Left lung (tissue), 10 donors: ENCODE results near the gene PIGN. TPM values are rescaled to one million over a fixed set of nuclear protein-coding genes. Genes with fewer than 3 reads are reported as not detected.

Experiments used
- ATAC-seq: fragments of 200-7000 bp; cut with Tn5 transposase; one replicate; pipeline ENCODE4 v1.9.1; 2020; ENCODE audit warnings: moderate library complexity
- DNase-seq, 4 donors: peaks; one replicate each; pipeline ENCODE4 v3.0.0-alpha.2; 2013 to 2020
- H3K27ac ChIP-seq, 2 donors: fragments of 200-600 bp; sonication (generic) in 1 of 2; one replicate each; pipeline versions ENCODE4 v1.5.0 to v1.8.0; 2020 to 2021
- H3K27me3 ChIP-seq, 2 donors: fragments of 200-600 bp; sonication (generic) in 1 of 2; one replicate each; pipeline versions ENCODE4 v1.5.0 to v1.8.0; 2020 to 2021
- H3K36me3 ChIP-seq, 2 donors: fragments of 200-600 bp; sonication (generic) in 1 of 2; one replicate each; pipeline versions ENCODE4 v1.5.0 to v1.8.0; 2020 to 2021
- H3K4me1 ChIP-seq, 2 donors: fragments of 200-600 bp; one replicate each; pipeline ENCODE4 v1.8.0; 2021
- H3K4me3 ChIP-seq, 2 donors: fragments of 200-600 bp; sonication (generic) in 1 of 2; one replicate each; pipeline versions ENCODE4 v1.5.0 to v1.8.0; 2020 to 2021; ENCODE audit warnings: mild to moderate bottlenecking in 1 of 2
- H3K9me3 ChIP-seq, 2 donors: fragments of 200-600 bp; sonication (generic) in 1 of 2; one replicate each; pipeline versions ENCODE4 v1.5.0 to v1.8.0; 2020 to 2021
- intact Hi-C, 2 donors: fragments of 100-400 bp; cut with DNase I; formaldehyde crosslinking; loops; one replicate each; pipeline versions ENCODE4 v1.11.2 to v1.14.2; 2022
- polyA plus RNA-seq, 6 donors: library from polyadenylated mRNA; unstranded; fragments of 120-200 nt; gene quantifications; one replicate each; pipeline ENCODE4 v1.2.1, GENCODE V29; 2013; ENCODE audit not compliant: insufficient read length in 6 of 6
- total RNA-seq, 2 donors: library from RNA; stranded (reverse); fragmentation: NEBNext Ultra II Directional; extraction: Animal tissue kit (Norgen Biotek cat#: 25700); gene quantifications; one replicate each; pipeline ENCODE4 v1.2.1, GENCODE V29; 2021
- TF ChIP-seq, protein P1 (sequence below), 2 donors: fragments of 200-600 bp; sonication (generic) in 1 of 2; IDR thresholded peaks; one replicate each; pipeline versions ENCODE4 v1.5.0 to v1.8.0; 2021; ENCODE audit warnings: antibody characterized with exemption in 2 of 2
- donor health status: DM: no; HTN: yes; CAD: no.
- donor health status: DM: no; HTN: no; CAD: no.

Gene PIGN
- total and polyA plus RNA-seq, 8 donors, result 28.1 to 36.8 (median 29.5) TPM

DNA sequence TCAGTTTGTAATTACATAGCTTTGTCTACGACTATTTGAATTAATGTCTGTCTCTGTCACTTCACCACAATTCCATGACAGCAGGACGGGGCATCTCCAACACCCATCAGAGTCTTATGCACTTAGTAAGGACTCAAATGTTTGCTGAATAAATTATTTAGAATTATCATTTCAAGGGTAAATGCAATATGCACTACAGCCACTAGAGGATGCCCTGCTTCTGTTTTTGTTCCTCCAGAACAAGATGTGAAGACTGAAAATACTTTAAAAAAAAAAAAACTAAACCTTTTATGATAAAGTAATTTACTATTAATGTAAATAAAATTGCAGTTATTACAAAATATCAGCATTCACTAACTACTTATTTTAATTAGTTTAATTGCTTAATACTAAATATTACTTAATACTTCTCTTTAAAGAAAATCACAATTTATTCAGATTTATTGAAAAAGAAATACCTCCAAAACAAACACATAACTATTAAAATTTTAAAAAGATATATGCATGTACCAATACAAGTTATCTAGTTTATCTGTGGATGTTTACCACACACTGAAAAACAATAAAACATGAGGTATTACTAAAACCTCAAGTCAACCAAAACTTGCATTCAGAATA lies 3.2 kb downstream of the PIGN start:
- peaks cover 4 to 30% of the 10 kb centered on the region in 2 donors for H3K4me1 ChIP-seq
- no peaks in the 10 kb centered on the region for H3K36me3 ChIP-seq
- DNase-seq (peak in 2 of 4 donors; percentile 15 to 57), ATAC-seq (no peak)
- H3K9me3 ChIP-seq, result no peaks in the 10 kb centered on the region
- no peak overlapping the region for H3K4me3 ChIP-seq
- intact Hi-C loops, result loop anchor here in 1 of 2 donors (10.0 kb wide), 1 partner anchor 61 kb away; no protein-coding TSS in a partner anchor
- TF ChIP-seq, protein P1, sequence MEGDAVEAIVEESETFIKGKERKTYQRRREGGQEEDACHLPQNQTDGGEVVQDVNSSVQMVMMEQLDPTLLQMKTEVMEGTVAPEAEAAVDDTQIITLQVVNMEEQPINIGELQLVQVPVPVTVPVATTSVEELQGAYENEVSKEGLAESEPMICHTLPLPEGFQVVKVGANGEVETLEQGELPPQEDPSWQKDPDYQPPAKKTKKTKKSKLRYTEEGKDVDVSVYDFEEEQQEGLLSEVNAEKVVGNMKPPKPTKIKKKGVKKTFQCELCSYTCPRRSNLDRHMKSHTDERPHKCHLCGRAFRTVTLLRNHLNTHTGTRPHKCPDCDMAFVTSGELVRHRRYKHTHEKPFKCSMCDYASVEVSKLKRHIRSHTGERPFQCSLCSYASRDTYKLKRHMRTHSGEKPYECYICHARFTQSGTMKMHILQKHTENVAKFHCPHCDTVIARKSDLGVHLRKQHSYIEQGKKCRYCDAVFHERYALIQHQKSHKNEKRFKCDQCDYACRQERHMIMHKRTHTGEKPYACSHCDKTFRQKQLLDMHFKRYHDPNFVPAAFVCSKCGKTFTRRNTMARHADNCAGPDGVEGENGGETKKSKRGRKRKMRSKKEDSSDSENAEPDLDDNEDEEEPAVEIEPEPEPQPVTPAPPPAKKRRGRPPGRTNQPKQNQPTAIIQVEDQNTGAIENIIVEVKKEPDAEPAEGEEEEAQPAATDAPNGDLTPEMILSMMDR (IDR thresholded peaks at IDR 0.05), result peak; percentile 80 to 97
- no peaks in the 10 kb centered on the region for H3K27me3 ChIP-seq
- no peak overlapping the region for H3K27ac ChIP-seq

DNA sequence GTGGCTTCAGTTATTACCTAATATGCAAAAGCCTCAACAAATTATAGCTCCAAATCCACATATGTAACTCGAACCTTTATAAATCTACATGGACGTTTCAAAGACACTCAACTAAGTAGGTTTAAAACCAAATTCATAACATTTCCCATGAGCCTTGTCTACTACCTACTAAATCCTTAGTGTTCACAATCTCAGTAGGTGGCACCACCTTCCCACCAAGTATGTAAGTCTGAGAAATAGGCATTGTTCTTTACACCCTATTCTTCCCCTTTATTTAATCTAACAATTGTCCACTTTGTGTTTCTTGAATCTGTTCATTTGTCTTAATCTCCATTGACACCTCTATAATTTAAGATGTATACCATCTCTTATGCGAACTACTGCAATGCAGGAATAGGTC lies 4.6 kb downstream of the PIGN start:
- ATAC-seq, result no peak
- TF ChIP-seq, protein P1 (IDR thresholded peaks at IDR 0.05), result no peak
- intact Hi-C loops, result loop anchor here in 1 of 2 donors (10.0 kb wide), 1 partner anchor 63 kb away; no protein-coding TSS in a partner anchor

DNA sequence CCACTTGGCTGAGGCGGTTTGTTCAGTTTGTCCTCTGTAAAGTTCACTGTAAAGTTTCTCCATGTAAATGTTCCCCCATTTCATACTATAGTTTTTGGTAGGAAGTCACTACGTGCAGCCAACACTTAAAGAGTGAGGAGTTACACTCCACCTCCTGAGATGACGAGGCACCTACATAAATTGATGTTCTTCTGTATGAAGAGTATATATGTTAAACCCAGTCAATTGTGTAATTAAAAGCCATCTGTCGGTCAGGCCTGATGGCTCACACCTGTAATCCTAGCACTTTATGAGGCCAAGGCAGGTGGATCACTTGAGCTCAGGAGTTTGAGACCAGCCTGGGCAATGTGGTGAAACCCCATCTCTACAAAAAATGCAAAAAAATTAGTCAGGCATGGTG lies 7.6 kb downstream of the PIGN start:
- no peak for ATAC-seq
- Histone ChIP-seq H3K9me3 (no peaks in the 10 kb centered on the region), H3K4me1 (peaks cover 0 to 11% of the 10 kb centered on the region in 2 donors), H3K27me3 (no peaks in the 10 kb centered on the region), H3K4me3 (no peak overlapping the region), H3K36me3 (no peaks in the 10 kb centered on the region), H3K27ac (no peak overlapping the region)
- no peak for DNase-seq
- TF ChIP-seq, protein P1 (IDR thresholded peaks at IDR 0.05), result no peak
- intact Hi-C loops, result no loop called here

More for the DNA sequence above, 4.6 kb downstream of the PIGN start:
- no peak overlapping the region for H3K4me3 ChIP-seq
- no peak overlapping the region for H3K27ac ChIP-seq
- no peaks in the 10 kb centered on the region for H3K27me3 ChIP-seq
- peaks cover 0 to 29% of the 10 kb centered on the region in 2 donors for H3K4me1 ChIP-seq
- no peak for DNase-seq
- H3K36me3 ChIP-seq, result no peaks in the 10 kb centered on the region
- H3K9me3 ChIP-seq, result no peaks in the 10 kb centered on the region

DNA sequence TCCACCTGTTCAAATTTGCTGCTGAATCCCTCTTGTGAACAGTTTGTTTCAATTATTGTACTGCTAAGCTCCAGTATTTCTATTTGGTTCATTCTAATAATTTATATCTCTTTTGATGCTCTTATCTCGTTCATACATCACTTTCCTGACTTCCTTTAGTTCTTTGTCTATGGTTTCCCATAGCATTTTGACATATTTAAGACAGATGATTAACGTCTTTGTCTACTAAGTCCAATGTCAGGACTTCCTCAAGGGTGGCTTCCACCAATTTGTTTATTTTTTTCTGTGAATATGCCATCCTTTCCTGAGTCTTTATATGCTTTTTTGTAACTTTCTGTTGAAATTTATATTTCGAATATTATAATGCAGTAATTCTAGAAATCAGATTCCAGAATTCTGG lies 9.6 kb downstream of the PIGN start:
- intact Hi-C loops, result no loop called here
- ATAC-seq (no peak), DNase-seq (no peak)
- Histone ChIP-seq H3K4me3 (no peak overlapping the region), H3K9me3 (no peaks in the 10 kb centered on the region), H3K27me3 (no peaks in the 10 kb centered on the region), H3K4me1 (peaks cover 0 to 10% of the 10 kb centered on the region in 2 donors), H3K27ac (no peak overlapping the region), H3K36me3 (no peaks in the 10 kb centered on the region)
- TF ChIP-seq, protein P1 (IDR thresholded peaks at IDR 0.05), result no peak

DNA sequence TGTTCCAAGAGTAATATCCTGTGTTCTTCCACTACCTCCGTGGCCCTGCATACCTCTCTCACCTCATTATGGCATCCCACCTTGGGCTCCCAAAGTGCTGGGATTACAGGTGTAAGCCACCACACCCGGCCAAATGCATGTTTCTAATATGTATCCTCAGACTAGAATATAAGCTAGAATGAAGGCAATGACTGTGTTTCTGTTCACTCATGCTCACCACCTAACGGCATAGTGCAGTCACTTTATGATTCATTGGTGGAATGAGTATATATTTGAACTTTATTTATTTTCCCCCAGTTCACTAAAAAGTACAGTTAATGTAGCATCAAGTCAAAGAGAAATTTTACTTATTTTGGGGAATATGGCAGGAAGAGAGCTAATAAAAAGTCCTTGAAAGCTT lies 11.3 kb downstream of the PIGN start:
- no peaks in the 10 kb centered on the region for H3K27me3 ChIP-seq
- H3K4me3 ChIP-seq, result no peak overlapping the region
- H3K4me1 ChIP-seq, result peaks cover 0 to 6% of the 10 kb centered on the region in 2 donors
- TF ChIP-seq, protein P1 (IDR thresholded peaks at IDR 0.05), result no peak
- ATAC-seq (no peak), DNase-seq (no peak)
- no peak overlapping the region for H3K27ac ChIP-seq
- no peaks in the 10 kb centered on the region for H3K36me3 ChIP-seq
- H3K9me3 ChIP-seq, result no peaks in the 10 kb centered on the region
- intact Hi-C loops, result no loop called here
